GM19438 (cell line): ENCODE results near the gene PRG3.
"Not testable (repeated sequence)": the region's sequence is repeated elsewhere in the genome, so short reads cannot be mapped to it uniquely, and the experiment has no call there.

Source experiments
- ATAC-seq: cut with Tn5 transposase; IDR thresholded peaks from one replicate; pipeline ENCODE4 v1.9.1; 2021; ENCODE audit warnings: low read depth; ENCODE audit not compliant: unreplicated experiment

The PRG3 gene

GRCh38 chr11:57342702-57343101 is 38.2 kb downstream of the PRG3 start:
- ATAC-seq = no peak

- no peak for ATAC-seq
Observed at GRCh38 chr11:57341250-57341808, 39.6 kb downstream of the PRG3 start.

GRCh38 chr11:57340039-57340615 is 40.8 kb downstream of the PRG3 start:
- ATAC-seq = no peak

- no peak for ATAC-seq
Observed at GRCh38 chr11:57339328-57339727, 41.6 kb downstream of the PRG3 start.

GRCh38 chr11:57338142-57338541 is 42.8 kb downstream of the PRG3 start, which contains the start of gene P2RX3:
Gene P2RX3 (plus strand): TSS chr11:57338352. CDS start chr11:57338551, 199 bp downstream.
- ATAC-seq = no peak

GRCh38 chr11:57336856-57337255 is 44.1 kb downstream of the PRG3 start:
- ATAC-seq = not testable (repeated sequence)

- ATAC-seq = no peak
Observed at GRCh38 chr11:57336111-57336666, 44.8 kb downstream of the PRG3 start.

GRCh38 chr11:57335343-57336110 is 45.4 kb downstream of the PRG3 start, which contains the start of gene SSRP1:
Gene SSRP1 (minus strand): TSS chr11:57335892. CDS start chr11:57335121, 771 bp downstream.
- ATAC-seq = peak; percentile 99

GRCh38 chr11:57335023-57335342 is 46.0 kb downstream of the PRG3 start:
- ATAC-seq = peak; percentile 1

- ATAC-seq = no peak
Observed at GRCh38 chr11:57332694-57333440, 48.1 kb downstream of the PRG3 start.

- no peak for ATAC-seq
Observed at GRCh38 chr11:57331720-57332119, 49.2 kb downstream of the PRG3 start.

- no peak for ATAC-seq
Observed at GRCh38 chr11:57330029-57330428, 50.9 kb downstream of the PRG3 start.

GRCh38 chr11:57327721-57328120 is 53.2 kb downstream of the PRG3 start:
- ATAC-seq = no peak
